HG02798 (cell line): Measurements from ENCODE around the gene CDKN2B-AS1.
A peak's percentile ranks its signal among the peaks of the same experiment; 100 is the strongest.
"Not testable (repeated sequence)": the region's sequence is repeated elsewhere in the genome, so short reads cannot be mapped to it uniquely, and the experiment has no call there.

Source experiments
- ATAC-seq: cut with Tn5 transposase; IDR thresholded peaks from one replicate; pipeline ENCODE4 v1.9.1; 2021; ENCODE audit warnings: mild to moderate bottlenecking; ENCODE audit not compliant: unreplicated experiment, poor library complexity

CDKN2B-AS1 gene

DNA sequence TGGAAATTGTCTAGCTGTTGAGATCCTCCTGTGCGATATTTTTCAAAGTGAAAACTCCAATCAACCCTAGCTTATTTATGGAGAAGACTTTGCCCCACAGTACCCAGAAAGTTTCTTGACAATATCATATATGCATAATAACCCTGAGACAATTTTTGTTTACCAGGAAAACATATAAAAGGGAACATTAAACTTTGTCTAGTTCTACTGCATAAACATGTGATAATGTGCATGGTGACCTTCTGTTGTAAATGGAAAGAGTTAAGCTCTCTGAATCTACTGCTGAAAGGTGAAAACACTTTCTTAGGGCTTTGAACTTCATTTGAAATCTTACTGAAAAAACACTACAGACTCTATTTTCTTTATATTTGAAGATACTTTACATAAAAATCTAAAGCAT lies 46.8 kb downstream of the CDKN2B-AS1 start:
- ATAC-seq, result no peak

DNA sequence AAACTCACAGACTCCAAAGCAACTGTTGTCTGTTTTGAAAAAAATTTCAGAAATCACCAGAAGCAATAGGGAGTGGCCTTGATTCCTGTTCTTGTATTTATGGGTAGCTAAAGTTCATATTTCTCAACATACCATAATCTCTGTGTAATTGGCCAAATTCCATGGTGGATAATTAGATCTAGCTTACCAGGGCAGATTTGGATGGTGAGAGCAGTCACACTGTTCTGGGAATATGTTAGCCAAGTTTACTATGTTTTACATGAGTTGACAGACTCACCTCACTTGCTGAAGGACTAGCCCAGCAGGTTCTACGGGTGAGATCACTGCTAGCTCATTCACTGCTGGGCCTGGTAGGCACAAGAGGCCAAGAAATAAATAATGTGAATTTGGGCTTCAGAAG lies 47.2 kb downstream of the CDKN2B-AS1 start:
- ATAC-seq, result no peak

DNA sequence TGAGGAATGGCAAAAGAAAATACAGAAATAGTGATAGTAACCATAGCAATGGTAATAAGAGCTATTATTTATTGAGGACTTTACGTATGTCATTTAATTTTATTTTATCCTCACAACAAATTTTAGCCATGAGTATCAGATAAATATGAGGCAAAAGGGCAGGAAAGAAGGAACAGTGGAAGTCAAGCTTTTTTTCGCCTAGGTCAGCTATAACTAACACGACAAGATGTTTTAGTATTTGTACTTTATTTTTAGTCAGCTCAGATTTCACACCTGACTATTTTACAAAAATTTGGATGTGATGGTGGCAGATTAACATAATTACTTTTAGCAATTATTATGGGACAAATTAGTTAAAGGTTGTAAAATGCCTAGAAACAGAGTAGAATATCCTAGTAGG lies 49.3 kb downstream of the CDKN2B-AS1 start:
- no peak for ATAC-seq

DNA sequence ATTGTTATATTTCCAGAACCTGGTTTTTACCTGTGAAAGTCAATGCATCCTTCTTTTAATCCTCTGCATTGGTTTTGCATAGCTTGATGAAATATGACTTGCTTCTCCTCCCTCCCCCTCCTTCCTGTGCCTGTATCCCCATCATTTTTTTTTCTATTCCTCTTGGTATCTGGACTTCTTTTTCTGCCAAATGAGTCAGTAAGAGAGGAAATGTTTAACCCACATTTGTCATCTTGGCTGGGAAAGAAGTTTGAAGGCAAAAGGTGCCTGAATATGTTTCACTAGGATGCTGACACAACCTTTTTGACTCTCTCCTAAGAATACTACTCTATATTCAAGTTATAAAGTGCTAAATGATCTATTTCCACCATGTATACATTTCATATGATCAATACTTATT lies 50.0 kb downstream of the CDKN2B-AS1 start:
- ATAC-seq, result no peak

DNA sequence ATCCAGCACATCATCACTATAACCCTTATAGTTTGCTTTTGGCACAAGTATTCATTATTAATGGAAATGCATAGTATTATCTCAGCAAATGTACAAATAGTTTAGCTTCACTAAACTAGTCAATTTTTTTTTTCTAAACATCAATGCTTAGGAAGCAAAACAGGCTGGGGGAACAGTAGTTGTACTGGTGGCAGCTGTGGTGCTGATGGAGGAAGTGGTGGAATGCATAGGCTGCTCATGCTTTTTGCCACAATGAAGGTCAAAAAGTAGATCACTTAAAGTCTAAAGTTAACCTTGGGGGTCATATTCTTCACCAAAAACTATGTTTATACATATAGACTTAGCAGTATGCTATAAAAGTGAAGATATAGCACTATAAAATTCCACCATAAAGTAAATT lies 50.8 kb downstream of the CDKN2B-AS1 start:
- no peak for ATAC-seq

DNA sequence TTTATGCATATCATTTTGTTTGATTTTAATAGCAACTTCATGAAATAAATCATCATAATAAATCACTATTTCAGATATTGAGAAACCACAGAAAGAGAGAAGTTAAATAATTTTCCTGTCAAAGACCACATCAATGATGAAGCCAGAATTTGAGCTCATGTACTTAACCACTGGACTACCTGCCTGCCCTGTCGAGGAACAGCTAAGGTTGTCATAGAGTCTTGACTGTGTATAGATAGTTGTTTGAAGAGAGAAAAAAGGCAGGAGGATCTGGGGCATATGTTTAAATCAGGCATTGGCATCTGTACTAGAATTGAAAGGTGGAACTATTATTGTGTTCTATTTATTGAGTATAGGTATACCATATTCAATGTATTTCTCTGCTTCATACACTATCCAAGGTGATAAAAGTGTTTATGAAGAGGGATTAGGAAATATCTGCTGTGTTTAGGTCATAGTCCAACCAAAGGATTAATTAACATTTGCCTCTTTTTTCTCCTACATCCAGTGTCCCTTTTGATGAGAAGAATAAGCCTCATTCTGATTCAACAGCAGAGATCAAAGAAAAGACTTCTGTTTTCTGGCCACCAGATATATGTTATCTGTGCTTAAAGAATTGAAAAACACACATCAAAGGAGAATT lies 51.8 kb downstream of the CDKN2B-AS1 start:
- no peak for ATAC-seq

DNA sequence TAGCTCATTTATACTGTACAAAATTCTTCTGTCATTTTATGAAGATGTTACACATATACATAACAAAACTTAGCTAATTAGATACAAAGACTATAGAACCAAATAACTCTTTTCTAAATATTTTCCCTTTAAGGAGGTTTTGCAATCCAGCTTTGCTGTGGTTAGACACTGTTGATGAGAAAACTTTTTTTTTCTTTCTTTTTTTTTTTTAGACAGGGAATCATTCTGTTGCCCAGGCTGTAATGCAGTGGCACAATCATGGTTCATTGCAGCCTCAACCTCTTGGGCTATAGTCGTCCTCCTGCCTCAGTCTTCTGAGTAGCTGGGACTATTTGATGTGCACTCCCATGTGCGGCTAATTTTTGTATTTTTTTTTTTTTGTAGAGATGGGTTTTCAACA lies 53.0 kb downstream of the CDKN2B-AS1 start:
- ATAC-seq, result no peak

DNA sequence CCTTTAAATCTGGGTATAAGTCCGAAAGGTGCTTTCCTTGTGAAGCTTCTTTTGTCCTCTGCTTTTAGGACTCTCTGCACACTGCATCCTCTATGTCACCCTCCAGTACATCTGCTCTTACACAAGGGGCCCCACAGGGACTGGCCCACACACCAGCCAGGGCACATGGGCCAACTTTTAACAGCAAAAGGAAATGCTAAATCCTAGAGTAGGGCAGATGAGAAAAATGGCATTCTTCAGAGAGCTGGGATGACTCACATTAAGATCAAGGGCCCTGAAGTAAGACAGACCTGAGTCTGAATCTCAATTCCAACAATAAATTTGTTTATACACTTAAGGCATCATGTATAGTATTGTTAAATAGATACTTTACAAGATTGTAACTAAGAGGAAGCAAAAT lies 54.8 kb downstream of the CDKN2B-AS1 start:
- ATAC-seq, result no peak

DNA sequence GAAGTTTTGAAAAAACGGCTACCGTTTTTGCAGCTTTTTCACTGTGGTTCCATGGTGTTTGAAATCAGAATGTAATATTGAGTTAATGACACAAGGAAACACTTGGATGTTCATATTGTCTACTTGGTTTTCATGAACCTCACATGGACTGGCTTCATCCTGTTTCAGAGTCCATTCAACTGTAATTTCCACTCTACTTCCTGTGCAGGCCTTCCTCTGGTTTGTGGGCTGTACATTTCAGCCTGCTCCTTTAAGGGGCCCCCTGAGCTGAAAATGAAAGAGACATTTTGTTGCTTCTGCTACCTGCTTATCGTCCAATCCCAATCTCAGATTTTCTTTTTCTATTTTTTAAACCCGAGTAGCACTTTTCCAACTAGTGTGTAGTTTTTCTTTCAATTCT lies 56.3 kb downstream of the CDKN2B-AS1 start:
- peak; percentile 65 for ATAC-seq

DNA sequence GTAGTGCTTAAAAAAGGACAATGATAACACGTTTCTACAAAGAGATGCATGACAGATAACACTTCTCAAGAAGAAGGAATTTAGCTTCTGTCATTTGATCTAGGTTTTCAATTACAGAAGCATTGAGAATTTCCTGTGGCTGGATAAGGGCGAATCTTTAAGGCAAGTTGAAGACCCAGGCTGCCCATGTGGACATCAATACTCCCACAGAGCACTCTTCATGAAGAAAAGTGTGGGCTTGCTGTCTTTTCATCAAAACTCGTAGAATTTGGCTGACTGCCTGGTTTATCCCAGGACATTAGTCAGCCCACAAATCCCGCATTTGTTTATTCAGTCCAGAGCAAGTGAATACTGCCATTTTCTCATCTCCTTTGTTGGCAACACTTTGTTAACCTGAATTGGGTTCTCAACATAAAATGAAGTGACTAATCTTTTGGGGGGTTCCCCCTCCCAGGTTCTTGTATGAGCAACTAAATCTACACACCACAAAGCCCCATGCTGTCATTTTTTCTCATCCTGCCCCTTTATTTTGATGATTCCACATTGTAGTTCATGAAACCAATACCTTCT lies 57.9 kb downstream of the CDKN2B-AS1 start:
- ATAC-seq, result peak; percentile 39

DNA sequence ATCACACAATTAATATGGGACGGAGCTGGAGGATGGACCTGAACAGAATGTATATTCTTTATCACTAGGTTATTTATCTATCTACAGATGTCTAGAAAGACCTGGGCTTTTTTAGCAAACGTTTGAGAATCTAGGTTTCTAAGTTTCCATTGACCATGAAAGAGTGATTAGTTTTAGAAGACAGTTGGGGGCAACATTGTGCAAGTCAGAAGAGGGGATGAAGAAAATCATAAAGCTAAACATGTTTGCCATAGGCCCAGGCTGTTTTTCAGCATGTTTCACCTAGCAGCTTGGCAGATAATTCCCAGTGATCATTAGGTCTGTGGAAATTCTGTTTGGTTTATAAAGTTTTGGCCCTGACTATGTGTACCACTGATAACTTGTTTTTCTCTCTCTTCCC lies 58.6 kb downstream of the CDKN2B-AS1 start:
- ATAC-seq, result no peak

DNA sequence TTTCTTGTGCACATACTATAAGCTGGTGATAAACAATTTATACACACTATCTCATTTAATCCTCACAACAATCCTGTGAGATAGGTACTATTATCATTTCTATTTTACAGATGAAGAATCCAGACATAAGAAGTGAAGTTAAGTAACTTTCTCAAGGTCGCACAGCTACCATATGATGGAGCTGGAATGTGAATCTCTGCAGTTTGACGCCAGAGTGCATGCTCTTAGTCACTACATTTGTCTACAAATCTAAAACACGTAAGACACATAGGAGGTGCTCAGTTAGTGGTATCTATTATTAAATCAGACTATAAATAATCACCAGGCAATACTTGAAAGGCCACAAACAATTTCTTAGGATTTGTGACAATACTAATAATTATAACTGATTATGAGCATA lies 59.5 kb downstream of the CDKN2B-AS1 start:
- no peak for ATAC-seq

DNA sequence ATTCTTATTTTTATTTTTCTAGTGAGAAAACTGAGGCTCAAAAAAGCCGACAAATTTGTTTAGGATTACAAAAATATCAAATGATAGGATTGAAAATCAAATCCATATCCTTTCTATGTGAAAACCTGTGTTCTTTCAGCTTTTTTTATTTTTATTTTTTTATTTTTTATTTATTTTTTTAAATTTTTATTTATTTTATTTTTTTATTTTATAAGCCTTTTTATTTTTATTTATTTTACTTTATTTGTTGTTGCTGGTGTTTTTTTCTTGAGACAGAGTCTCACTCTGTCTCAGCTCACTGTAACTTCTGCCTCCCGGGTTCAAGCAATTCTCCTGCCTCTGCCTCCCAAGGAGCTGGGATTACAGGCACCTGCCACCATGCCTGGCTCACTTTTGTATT lies 59.9 kb downstream of the CDKN2B-AS1 start:
- ATAC-seq, result no peak

DNA sequence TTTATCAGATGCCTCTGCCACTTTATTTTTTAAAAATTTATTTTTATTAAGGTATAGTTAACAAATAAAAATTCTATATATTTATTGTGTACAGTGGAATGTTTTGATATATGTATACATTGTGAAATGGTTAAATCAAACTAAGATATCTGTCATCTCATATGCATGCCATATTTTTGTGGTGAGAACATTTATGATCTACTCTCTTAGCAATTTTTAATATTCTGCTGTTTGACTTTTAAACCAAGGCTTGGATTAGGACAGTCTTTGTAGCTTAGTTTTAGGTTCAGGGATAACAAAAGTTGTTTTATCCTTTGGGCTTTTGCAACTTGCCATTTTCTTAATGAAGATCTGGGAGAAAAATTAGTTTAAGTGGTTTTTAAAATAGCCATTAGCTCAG lies 60.5 kb downstream of the CDKN2B-AS1 start:
- ATAC-seq, result no peak

DNA sequence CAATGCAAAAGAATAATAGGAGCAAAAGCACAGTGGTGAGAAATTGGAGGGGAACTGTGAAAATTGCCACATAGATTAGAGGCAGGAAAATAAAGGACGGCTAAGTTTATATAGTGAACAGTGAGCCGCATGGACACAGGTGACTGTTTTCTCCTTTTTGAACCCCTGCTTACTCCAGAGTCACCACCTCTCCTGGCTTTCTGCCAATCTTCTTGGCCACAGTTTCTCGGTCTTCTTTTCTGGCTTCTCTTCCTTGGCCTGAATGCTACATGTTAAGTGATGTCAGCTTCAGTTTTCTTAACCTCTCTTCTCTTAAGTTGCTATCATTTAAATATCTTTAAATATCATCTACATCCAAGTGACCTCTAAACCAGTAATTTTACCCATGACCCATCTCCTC lies 61.8 kb downstream of the CDKN2B-AS1 start:
- no peak for ATAC-seq

DNA sequence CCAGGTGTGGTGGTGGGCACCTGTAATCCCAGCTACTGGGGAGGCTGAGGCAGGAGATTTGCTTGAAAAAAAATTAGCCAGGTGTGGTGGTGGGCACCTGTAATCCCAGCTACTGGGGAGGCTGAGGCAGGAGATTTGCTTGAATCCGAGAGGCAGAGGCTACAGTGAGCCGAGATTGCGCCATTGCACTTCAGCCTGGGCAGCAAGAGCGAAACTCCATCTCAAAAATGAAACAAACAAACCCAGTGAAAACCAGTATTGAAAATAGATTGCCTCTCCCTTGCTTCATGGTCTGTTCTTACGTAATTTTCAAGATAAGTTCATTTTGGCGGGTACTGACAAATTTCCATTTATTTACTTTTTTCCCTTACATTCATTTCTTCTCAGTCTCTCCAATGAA lies 63.4 kb downstream of the CDKN2B-AS1 start:
- ATAC-seq, result not testable (repeated sequence)

DNA sequence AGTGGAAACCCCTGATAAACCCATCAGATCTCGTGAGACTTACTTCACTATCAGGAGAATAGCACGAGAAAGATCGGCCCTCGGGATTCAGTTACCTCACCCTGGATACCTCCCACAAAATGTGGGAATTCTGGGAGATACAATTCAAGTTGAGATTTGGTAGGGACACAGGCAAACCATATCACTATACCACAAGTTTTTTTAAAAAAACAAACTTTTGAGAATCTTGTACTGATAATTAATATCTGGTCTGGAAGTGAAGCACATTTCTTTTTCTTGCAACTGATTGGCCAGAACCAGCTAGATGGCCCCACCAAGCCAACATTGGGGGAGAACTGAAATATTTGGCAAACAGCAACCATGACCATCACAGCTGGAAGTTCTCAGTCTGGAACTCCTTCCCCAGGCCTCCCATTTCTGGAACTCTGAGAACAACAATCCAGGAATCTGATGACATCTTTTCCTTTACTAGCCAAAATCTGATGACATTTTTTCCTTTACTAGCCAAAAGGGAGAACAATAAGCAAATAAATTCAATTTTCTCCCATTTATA lies 66.3 kb downstream of the CDKN2B-AS1 start:
- no peak for ATAC-seq

DNA sequence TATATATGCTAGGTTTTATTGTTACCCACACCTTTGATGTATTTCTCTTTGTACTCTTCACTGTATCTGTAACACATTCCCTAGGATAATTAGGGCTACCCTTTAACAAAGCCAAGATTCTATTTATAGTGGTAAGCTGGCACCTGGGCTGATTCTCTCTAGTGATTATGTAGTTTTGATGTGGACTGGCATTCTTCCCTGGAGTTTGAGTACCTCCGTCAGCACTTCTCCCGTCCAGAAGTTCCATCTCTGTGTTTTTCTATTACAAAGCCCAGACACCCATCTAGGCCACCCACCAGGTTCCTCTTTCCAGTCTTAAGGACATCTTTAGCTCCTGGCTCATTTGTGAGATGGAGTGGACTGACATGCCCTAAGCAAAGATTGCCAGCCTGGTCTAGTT lies 70.4 kb downstream of the CDKN2B-AS1 start:
- ATAC-seq, result no peak

DNA sequence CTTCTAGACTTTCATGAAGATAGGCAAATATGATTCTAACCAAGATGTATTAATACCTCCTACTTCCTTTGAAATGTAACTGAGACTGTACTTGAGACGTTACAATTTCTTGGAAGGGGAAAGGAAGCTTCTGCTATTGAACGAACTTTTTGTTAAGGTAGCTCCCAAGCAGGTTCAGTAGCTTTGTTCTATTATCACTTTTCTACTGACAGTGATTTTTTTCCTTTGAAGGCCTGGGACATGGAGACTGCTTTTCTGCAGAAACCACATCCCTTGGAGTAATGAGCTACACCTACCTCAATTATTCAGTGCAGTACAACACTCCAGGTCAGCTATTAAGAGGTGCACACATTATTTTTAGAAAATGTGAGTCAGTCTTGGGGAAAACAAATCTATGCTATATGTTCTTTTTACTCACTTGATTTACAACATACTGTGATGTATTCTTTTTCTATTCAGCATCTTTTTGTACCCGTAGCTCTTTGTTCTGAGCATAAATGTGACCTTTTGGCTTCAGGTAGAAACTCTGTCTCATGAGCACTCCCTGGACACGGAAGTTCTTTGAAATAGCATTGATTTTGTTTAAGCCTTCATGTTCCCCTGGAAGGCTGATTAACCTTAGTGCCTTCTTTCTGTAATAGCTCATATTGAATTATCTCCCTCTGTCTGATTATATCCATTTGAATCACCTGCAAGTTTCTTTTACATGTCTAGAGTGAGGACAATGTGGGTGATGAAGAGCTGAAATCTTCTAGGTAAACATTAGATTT lies 71.0 kb downstream of the CDKN2B-AS1 start:
- ATAC-seq, result no peak

DNA sequence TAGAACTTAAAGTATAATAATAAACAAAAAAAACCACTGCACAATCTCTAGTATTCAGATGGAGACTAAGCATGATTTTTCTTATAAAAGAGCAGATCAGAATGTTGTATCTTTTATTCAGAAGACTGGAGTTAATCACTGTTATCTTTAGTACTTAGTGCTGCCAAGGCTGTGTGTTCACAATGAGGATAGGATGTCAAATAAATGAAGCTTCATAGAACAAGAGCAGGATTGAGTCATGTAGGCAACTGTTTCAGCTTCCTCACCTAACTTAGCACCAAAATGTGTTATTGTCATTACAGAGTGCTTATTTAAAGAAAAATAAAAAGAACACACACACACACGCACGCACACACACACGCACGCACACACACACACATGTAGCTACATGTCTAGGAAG lies 72.6 kb downstream of the CDKN2B-AS1 start:
- no peak for ATAC-seq

DNA sequence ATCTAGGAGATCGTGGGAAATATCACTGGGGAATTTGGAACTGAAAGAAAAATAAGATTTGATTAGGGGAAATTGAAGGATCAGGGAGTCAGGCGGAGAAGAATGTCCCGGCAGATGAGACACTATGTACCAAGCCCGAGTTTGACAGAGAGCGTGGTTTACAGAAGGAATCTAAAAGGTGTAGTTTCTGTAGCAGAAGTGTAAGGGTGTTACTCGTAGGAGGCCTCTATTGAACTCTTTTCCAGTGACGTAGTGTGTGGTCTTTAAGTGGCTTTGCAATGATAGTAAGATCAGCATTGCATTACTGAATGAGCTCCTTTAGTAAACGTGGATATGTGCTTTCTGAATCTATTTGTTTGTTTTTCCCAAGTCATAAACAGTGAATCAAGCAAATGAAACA lies 73.8 kb downstream of the CDKN2B-AS1 start:
- ATAC-seq, result no peak

DNA sequence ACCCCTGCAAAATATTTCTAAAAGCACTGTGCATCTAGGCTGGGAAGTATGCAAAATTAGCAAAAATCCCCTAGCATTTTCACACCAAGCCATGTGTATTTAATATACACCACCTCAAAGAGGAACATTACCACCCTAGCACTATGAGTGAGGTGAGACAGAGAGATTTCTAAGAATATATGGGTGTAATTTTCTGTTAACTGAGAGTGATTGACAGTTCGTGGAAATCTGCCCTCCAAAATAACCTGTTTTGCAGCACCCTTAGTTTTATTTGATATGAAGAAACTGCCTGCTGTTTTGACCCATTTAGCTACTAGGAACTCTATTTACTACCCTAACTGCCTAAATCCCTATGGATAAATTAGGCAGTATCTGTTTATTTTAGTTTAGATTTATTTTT lies 78.8 kb downstream of the CDKN2B-AS1 start:
- ATAC-seq, result no peak
